Stimulated activated memory B cell treated with anti-CD40 and anti-IgM and Interleukin-4, amounts not matched to agents 10 μg/mL and 1 μg/mL and 100 μg/mL, for 72 hours (primary cell): Measurements from ENCODE around the gene CORO2B.

Experiments
- ATAC-seq: fragments of 150-1000 bp; cut with Tn5 transposase; 2 replicates; pipeline ENCODE4 v1.10.0; 2021
- H3K27ac Mint-ChIP-seq: one replicate; pipeline ENCODE4 v1.8.0; 2022; ENCODE audit warnings: mild to moderate bottlenecking, mixed read lengths
- H3K27me3 Mint-ChIP-seq: one replicate; pipeline ENCODE4 v1.8.0; 2022; ENCODE audit warnings: mixed read lengths
- H3K36me3 Mint-ChIP-seq: one replicate; pipeline ENCODE4 v1.8.0; 2022; ENCODE audit warnings: mixed read lengths
- H3K4me1 Mint-ChIP-seq: one replicate; pipeline ENCODE4 v1.8.0; 2022; ENCODE audit warnings: mixed read lengths
- H3K4me3 Mint-ChIP-seq: one replicate; pipeline ENCODE4 v1.8.0; 2022; ENCODE audit warnings: mild to moderate bottlenecking, moderate library complexity, mixed read lengths
- H3K9me3 Mint-ChIP-seq: one replicate; pipeline ENCODE4 v1.8.0; 2022; ENCODE audit warnings: mixed read lengths

The CORO2B gene

DNA sequence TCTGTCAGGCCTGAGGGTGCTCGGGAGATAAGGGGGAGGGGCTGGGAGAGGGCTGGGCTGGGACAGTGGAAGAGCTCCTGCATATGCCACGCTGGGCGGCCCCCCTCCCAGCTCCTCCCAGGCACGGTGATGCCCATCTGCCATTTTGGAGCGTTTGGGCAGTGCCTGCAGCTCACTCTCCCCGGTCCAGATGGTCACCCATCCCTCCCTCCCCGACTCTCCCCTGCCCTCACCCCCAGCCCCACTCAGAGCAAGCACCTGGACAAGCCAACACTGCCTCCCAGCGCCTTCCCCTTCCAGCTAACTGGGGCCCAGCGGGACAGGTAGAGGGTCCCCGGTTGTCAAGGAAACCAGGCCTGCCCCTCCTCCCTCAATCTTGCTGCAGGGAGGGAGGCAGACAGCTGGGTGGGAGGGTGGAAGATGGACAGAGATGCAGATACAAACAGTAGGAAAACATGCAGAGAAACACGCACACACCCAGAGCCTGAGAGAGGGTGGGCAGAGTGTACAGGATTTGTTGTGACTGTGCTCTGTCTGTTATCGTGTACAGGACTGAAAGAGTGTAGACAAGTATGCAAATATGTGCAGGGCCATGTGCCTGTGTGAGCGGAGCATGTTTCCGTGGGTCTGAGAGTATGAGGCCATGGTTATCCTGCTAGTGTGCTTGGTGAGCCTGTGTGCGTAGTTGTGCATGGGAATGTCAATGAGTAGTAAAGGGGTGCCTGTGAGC is 17.5 kb upstream of the CORO2B start:
- peaks cover 24% of the 10 kb centered on the region for H3K4me1 Mint-ChIP-seq
- no peaks in the 10 kb centered on the region for H3K36me3 Mint-ChIP-seq
- no peak for ATAC-seq
- H3K4me3 Mint-ChIP-seq = no peak overlapping the region
- peaks cover 51% of the 10 kb centered on the region for H3K27me3 Mint-ChIP-seq
- H3K27ac Mint-ChIP-seq = no peak overlapping the region
- H3K9me3 Mint-ChIP-seq = no peaks in the 10 kb centered on the region

DNA sequence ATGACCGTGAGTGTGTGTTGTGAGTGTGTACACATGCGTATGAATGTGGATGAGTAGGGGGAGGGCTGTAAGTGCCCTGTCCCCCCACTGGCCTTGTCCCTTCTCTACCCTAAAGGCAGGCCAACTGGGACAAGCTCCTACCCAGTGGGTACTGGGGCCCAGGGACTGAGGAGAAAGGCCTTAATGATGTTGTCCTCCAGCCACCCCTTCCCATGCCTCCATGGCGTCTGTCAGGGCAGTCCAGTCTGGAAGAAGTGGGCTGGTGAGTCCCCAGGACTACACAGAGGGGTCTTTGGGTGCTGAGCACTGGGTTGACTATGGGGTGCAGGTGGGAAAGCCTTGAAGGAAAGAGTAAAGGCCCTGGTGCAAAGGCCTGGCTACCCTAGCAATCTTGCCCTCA is 16.9 kb upstream of the CORO2B start:
- Mint-ChIP-seq H3K27me3 (peaks cover 45% of the 10 kb centered on the region), H3K27ac (no peak overlapping the region), H3K4me3 (no peak overlapping the region), H3K9me3 (no peaks in the 10 kb centered on the region), H3K36me3 (no peaks in the 10 kb centered on the region), H3K4me1 (peaks cover 24% of the 10 kb centered on the region)
- ATAC-seq = no peak

GRCh38 chr15:68564173-68564572 is 14.6 kb upstream of the CORO2B start:
- Mint-ChIP-seq H3K9me3 (no peaks in the 10 kb centered on the region), H3K27ac (no peak overlapping the region), H3K4me1 (peaks cover 17% of the 10 kb centered on the region), H3K27me3 (peaks cover 33% of the 10 kb centered on the region), H3K4me3 (no peak overlapping the region), H3K36me3 (no peaks in the 10 kb centered on the region)
- no peak for ATAC-seq

GRCh38 chr15:68565234-68565633 is 13.6 kb upstream of the CORO2B start:
- Mint-ChIP-seq H3K36me3 (no peaks in the 10 kb centered on the region), H3K9me3 (no peaks in the 10 kb centered on the region), H3K27ac (no peak overlapping the region), H3K4me3 (no peak overlapping the region), H3K27me3 (peaks cover 33% of the 10 kb centered on the region), H3K4me1 (peaks cover 6% of the 10 kb centered on the region)
- no peak for ATAC-seq

GRCh38 chr15:68565726-68566125 is 13.1 kb upstream of the CORO2B start:
- Mint-ChIP-seq H3K27ac (no peak overlapping the region), H3K9me3 (no peaks in the 10 kb centered on the region), H3K36me3 (no peaks in the 10 kb centered on the region), H3K4me3 (no peak overlapping the region), H3K27me3 (peaks cover 33% of the 10 kb centered on the region), H3K4me1 (peaks cover 2% of the 10 kb centered on the region)
- no peak for ATAC-seq

DNA sequence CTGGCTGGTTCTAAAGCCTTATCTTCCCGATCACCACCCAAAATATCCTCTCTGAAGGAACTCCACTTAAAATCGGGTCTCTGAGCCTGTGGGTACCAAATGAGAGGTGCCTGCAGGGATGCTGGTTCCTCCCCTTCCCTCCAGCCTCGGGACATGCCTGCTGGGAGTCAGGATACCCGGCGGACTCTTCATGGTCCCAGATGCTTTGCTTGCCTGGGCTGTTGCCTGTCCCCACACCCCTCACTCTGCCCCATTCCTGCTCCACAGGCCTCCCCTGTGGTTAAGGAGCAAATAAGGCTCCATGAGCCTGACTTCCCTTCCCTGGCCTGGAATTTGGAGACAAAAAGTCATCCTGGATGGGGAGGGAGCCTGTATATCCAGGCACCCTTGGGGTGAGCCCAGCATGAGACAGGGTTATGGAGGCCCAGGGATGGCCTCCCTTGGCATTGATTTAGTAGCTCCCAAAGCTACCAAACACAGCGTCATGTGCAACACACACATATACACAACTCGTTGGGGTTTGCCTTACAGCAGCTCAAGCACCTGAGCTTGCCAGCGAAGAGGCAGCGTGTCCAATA is 12.3 kb upstream of the CORO2B start:
- Mint-ChIP-seq H3K27ac (no peak overlapping the region), H3K9me3 (no peaks in the 10 kb centered on the region), H3K27me3 (peaks cover 29% of the 10 kb centered on the region), H3K36me3 (no peaks in the 10 kb centered on the region), H3K4me1 (no peaks in the 10 kb centered on the region), H3K4me3 (no peak overlapping the region)
- peak; percentile 5 for ATAC-seq

DNA sequence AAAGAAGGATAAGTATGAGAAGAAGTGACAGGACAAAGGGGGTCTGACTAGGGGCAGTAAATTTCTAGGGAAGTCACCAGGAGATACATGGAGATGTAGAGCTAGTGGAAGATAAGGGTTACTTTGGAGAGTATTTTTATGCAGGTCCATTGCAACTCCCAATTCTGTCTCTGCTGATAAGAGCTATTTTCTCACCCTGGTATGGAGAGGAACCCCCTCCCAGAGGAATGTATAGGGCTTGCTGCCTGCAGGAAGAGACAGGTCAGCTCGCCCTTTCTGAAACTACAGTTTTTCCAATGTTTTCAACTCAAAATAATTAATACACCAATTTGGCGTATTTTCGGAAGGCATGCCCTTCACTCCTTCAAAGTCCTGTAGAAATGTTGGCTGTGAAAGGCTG is 11.4 kb upstream of the CORO2B start:
- no peaks in the 10 kb centered on the region for H3K4me1 Mint-ChIP-seq
- H3K27me3 Mint-ChIP-seq = peaks cover 29% of the 10 kb centered on the region
- H3K9me3 Mint-ChIP-seq = no peaks in the 10 kb centered on the region
- H3K36me3 Mint-ChIP-seq = no peaks in the 10 kb centered on the region
- H3K27ac Mint-ChIP-seq = no peak overlapping the region
- ATAC-seq = no peak
- H3K4me3 Mint-ChIP-seq = no peak overlapping the region

GRCh38 chr15:68570974-68571373 is 7.8 kb upstream of the CORO2B start:
- H3K27me3 Mint-ChIP-seq = peaks cover 63% of the 10 kb centered on the region

DNA sequence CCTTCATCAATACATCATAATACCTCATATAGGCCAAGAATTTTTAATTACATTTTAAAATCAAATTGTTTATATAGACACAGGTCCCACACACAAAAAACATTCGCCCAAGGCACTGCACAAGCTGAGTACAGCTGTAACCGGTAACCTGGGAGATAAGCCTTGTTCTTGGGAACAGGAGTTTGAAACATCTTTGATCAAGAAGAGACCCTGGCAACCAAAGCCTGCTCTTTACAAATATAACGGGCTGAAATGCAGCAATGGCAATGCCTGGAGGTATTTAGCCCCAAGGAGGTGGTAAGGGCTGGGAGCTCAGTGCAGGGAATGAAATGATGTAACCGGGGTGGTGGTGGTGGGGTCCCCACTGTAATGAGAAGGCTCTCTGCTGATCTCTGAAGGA is 7.2 kb upstream of the CORO2B start:
- Mint-ChIP-seq H3K27me3 (peaks cover 69% of the 10 kb centered on the region), H3K9me3 (no peaks in the 10 kb centered on the region), H3K4me3 (no peak overlapping the region), H3K27ac (no peak overlapping the region), H3K36me3 (no peaks in the 10 kb centered on the region), H3K4me1 (peaks cover under 1% of the 10 kb centered on the region)
- no peak for ATAC-seq

More at GRCh38 chr15:68570974-68571373, 7.8 kb upstream of the CORO2B start:
- no peaks in the 10 kb centered on the region for H3K4me1 Mint-ChIP-seq
- H3K4me3 Mint-ChIP-seq = no peak overlapping the region
- no peaks in the 10 kb centered on the region for H3K9me3 Mint-ChIP-seq
- H3K27ac Mint-ChIP-seq = no peak overlapping the region
- H3K36me3 Mint-ChIP-seq = no peaks in the 10 kb centered on the region
- ATAC-seq = no peak

DNA sequence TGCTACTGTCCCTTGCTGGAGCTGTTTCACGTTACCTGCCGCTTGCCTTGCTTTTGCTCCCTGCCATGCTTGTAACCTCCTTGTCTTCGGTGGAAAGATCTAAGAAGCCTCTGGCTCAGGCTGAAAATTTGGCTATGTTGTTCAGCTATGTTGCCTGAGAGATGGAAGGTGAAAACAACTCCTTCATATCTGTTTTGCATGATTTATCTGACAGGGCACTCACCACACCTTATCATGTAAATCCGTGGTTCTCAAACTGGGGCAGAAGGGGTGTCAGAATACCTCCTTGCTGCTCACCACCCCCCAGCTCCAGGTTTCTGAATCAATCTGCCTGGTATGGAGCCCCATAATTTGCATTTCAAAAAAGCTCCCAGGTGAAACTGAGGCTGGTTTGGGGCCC is 6.5 kb upstream of the CORO2B start:
- Mint-ChIP-seq H3K36me3 (no peaks in the 10 kb centered on the region), H3K4me1 (peaks cover 6% of the 10 kb centered on the region), H3K4me3 (no peak overlapping the region), H3K9me3 (no peaks in the 10 kb centered on the region), H3K27ac (no peak overlapping the region), H3K27me3 (peaks cover 77% of the 10 kb centered on the region)
- ATAC-seq = no peak

DNA sequence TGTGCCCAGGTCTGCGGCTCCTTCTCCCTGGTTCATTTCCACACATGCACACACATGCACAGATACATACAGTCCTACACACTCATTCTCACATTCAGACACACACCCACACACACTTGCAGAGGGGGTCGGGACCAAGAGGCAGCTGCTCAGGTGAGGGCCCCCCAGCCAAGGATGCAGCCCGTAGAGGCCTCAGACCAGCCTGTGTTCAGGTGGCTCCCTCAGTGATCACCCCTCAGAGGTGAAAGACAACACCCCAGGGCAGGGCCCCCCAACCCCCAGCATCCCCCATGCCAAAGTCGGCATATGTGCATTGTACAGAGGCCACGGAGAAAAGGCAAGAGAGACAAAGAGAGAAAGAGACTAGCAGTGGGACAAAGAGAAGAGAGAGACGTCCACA is 5.9 kb upstream of the CORO2B start:
- peaks cover 83% of the 10 kb centered on the region for H3K27me3 Mint-ChIP-seq
- H3K27ac Mint-ChIP-seq = no peak overlapping the region
- no peak for ATAC-seq
- no peaks in the 10 kb centered on the region for H3K9me3 Mint-ChIP-seq
- peaks cover 12% of the 10 kb centered on the region for H3K4me1 Mint-ChIP-seq
- no peak overlapping the region for H3K4me3 Mint-ChIP-seq
- no peaks in the 10 kb centered on the region for H3K36me3 Mint-ChIP-seq

- ATAC-seq = no peak
- peaks cover 77% of the 10 kb centered on the region for H3K27me3 Mint-ChIP-seq
- no peaks in the 10 kb centered on the region for H3K9me3 Mint-ChIP-seq
- no peak overlapping the region for H3K4me3 Mint-ChIP-seq
- no peak overlapping the region for H3K27ac Mint-ChIP-seq
- peaks cover 15% of the 10 kb centered on the region for H3K4me1 Mint-ChIP-seq
- no peaks in the 10 kb centered on the region for H3K36me3 Mint-ChIP-seq
Measured at GRCh38 chr15:68574046-68574445, 4.7 kb upstream of the CORO2B start.

- Mint-ChIP-seq H3K9me3 (no peaks in the 10 kb centered on the region), H3K4me1 (peaks cover 21% of the 10 kb centered on the region), H3K27me3 (peaks cover 77% of the 10 kb centered on the region), H3K36me3 (no peaks in the 10 kb centered on the region), H3K4me3 (no peak overlapping the region), H3K27ac (no peak overlapping the region)
- ATAC-seq = no peak
Measured at GRCh38 chr15:68574629-68575028, 4.2 kb upstream of the CORO2B start.

GRCh38 chr15:68576235-68576892 is 2.4 kb upstream of the CORO2B start:
- peaks cover 32% of the 10 kb centered on the region for H3K4me1 Mint-ChIP-seq
- no peak for ATAC-seq
- peaks cover 76% of the 10 kb centered on the region for H3K27me3 Mint-ChIP-seq
- peak overlapping the region; percentile 32 for H3K4me3 Mint-ChIP-seq
- H3K36me3 Mint-ChIP-seq = no peaks in the 10 kb centered on the region
- H3K27ac Mint-ChIP-seq = no peak overlapping the region
- no peaks in the 10 kb centered on the region for H3K9me3 Mint-ChIP-seq

DNA sequence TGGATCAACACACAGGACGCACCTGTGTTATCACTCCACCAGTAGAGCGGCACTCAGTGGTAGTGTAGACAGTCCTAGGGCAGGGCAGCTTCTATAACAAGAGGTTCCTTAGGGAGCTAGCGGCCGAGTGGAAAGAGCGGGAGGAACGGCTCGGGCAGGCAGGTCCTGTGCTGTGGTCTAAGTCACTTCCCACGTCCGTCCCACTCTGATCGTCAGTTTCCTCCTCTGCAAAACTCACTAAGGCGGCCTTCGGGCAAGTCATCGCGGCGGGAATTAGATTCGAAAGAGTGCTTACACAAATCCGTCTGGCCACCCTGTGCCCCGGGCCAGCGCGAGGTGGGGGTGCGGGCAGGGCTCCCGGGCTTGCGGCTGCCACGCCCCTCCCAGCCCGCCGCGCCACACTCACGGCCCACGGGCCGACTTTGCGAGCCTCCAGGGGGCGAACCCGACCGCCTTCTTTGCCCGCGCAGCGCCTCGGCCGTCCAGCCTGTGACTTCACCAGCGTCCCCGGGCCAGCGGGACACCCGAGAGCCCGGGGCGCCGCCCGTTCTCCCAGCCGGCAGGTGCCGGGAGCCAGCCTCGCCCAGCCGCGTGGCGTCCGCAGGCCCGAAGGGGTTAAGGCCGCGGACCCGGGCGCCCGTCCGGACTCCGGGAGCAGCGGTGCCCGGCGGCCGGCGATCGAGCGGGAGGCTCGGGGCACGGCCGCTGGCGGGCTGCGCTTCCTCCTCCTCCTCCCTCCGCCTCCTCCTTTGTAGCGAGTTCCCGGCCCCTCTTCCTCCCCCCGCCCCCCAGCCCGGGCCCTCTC is 416 bp upstream of the CORO2B start:
- H3K36me3 Mint-ChIP-seq = no peaks in the 10 kb centered on the region
- H3K27me3 Mint-ChIP-seq = peaks cover 67% of the 10 kb centered on the region
- peak; percentile 68 for ATAC-seq
- H3K4me3 Mint-ChIP-seq = peak overlapping the region; percentile 72
- H3K4me1 Mint-ChIP-seq = peaks cover 32% of the 10 kb centered on the region
- no peak overlapping the region for H3K27ac Mint-ChIP-seq
- H3K9me3 Mint-ChIP-seq = no peaks in the 10 kb centered on the region
